Urinary bladder (tissue), 4 donors: ENCODE data around the gene DGKD. TPM values are rescaled to one million over a fixed set of nuclear protein-coding genes. Genes with fewer than 3 reads are reported as not detected.

Source experiments
- DNase-seq: peaks from one replicate; pipeline ENCODE4 v3.0.0-alpha.2; 2015; ENCODE audit errors: extremely low spot score
- H3K27ac ChIP-seq: one replicate; pipeline ENCODE4 v1.5.1; 2013; ENCODE audit warnings: low read depth, mild to moderate bottlenecking, moderate library complexity
- H3K36me3 ChIP-seq: one replicate; pipeline ENCODE4 v1.6.1; 2013; ENCODE audit warnings: mild to moderate bottlenecking, moderate library complexity; ENCODE audit not compliant: insufficient read depth
- H3K4me1 ChIP-seq: one replicate; pipeline ENCODE4 v1.6.1; 2013; ENCODE audit warnings: mild to moderate bottlenecking, moderate library complexity; ENCODE audit not compliant: insufficient read depth
- H3K4me3 ChIP-seq: one replicate; pipeline ENCODE4 v1.5.1; 2013; ENCODE audit warnings: low read depth, low read length
- WGBS: extraction: QIAGEN DNeasy Blood & Tissue Kit; methylation state at CpG from one replicate; pipeline ENCODE4 v1.1.7; 2013; 5-methylcytosine and 5-hydroxymethylcytosine counted together
- polyA plus RNA-seq: library from polyadenylated mRNA; stranded (reverse); fragments of 200-250 nt; gene quantifications from one replicate; pipeline ENCODE4 v1.2.3, GENCODE V29; 2013
- total RNA-seq: library from RNA; depleted of rRNA; stranded (reverse); fragments of >200 nt; gene quantifications from one replicate; pipeline ENCODE4 v1.2.3, GENCODE V29; 2014
- donor health status: healthy with polysubstance abuse.
- donor health status: healthy.

The DGKD gene
- total and polyA plus RNA-seq, 2 donors: 13.3 to 26.4 TPM

DNA sequence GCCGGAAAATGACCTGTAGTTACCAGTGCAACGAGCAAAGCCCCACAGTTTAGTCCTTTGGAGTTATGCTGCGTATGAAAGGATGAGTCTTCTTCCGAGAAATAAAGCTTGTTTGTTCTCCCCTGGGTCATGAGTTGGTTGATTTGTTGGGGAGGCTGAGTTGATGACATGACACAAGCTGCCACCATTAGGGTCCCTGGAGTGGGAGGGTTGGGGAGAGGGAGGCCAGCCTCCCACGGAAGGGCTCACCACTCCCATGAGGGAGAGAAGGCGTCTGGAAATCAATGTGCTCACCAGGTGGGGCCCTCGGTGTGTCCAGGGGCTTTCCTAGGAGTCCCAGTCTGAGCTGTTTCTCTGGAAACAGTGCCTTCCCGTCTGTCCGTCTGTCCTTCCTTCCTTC lies 7.4 kb upstream of the DGKD start:
- H3K4me3 ChIP-seq: no peak overlapping the region
- H3K4me1 ChIP-seq: no peaks in the 10 kb centered on the region
- WGBS: 81% methylated on average over 9 of the region's 9 CpGs
- no peak for DNase-seq
- H3K36me3 ChIP-seq: no peaks in the 10 kb centered on the region
- no peak overlapping the region for H3K27ac ChIP-seq

DNA sequence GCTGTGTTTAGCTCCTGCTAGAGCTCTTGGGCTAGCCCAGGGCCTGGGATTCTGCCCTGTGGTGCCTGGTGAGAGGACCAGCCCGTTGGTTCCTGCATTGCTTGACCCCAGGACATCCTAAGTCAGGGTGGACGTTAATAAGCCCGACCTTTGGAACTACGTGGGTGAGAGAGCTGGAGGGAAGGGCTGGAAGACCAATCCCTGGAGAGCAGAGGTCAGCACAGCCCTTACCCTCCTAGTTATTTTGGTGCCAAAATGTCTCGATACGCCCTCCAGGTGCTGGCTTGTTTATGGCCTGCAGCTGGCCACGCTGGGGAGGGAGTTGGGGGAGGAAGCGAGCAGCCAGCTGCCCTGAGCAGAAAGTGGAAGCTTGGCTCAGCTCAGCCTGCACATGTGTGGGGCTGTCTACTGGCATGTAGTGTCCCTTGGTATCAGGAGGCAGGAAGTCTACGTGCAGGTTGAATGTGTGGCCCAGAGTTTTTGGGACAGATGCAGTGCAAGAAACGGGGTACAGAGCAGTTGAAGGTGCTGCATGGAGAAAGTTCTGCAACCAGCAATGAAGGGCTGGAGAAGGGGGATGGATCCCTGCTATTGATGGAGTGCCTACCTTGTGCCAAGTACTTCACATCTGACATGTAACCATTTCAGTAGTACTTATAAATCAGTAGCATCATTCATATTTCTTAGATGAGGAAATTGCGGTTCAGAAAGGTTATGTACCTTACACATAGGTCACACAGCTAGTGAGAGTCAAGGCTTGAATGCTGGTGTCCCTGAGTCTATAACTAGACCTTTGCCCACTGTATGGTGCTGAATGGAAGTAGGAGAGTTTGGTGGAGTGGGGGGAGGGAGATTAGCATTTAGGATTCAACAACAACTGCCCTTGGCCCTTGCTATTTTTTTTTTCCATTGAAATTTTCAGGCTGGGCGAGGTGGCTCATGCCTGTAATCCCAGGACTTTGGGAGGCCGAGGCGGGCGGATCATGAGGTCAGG lies 5.0 kb upstream of the DGKD start:
- Histone ChIP-seq H3K36me3 (no peaks in the 10 kb centered on the region), H3K4me1 (no peaks in the 10 kb centered on the region), H3K27ac (no peak overlapping the region), H3K4me3 (no peak overlapping the region)
- 44% methylated on average over 15 of the region's 15 CpGs for WGBS
- DNase-seq: no peak

DNA sequence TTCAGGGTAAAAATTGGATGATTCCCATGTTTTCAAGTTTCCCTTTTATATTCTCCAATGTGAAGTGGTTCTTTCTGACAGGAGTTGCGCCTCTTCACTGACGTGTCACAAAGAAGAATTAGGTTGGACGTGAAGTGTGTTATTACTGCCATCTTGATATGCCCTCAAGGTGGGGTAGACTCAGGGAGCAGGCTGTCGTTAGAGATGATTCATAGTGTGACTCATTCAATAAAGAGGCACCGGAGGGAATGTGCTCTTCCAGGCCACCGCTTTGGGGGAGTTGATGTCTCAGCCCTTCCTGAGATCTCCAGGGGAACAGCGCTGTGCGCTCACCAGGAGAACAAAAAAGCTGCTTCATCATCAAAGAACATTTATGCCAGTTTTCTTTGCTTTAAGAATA lies 3.6 kb upstream of the DGKD start:
- Histone ChIP-seq H3K4me1 (no peaks in the 10 kb centered on the region), H3K36me3 (no peaks in the 10 kb centered on the region), H3K27ac (no peak overlapping the region), H3K4me3 (no peak overlapping the region)
- 37% methylated on average over 8 of the region's 8 CpGs for WGBS
- DNase-seq: no peak

DNA sequence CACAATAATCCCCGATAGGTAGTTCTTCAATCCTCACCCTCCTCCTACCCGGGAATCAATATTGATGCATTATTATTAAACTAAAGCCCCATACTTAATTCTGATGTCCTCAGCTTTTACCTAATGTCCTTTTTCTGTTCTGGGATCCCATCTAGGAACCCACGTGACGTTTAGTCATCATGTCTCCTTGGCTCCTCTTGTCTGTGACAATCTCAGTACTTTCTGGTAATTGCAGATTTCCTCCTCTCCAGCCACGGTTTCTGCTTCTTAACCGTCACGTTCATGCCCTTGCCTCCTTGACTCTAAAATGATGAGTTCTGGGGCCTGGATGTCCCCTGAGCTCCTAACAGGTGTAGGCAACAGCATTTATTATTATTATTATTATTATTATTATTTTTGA lies 2.9 kb upstream of the DGKD start:
- no peak overlapping the region for H3K4me3 ChIP-seq
- no peaks in the 10 kb centered on the region for H3K4me1 ChIP-seq
- no peak overlapping the region for H3K27ac ChIP-seq
- no peak for DNase-seq
- H3K36me3 ChIP-seq: no peaks in the 10 kb centered on the region
- WGBS: 86% methylated on average over 7 of the region's 7 CpGs

DNA sequence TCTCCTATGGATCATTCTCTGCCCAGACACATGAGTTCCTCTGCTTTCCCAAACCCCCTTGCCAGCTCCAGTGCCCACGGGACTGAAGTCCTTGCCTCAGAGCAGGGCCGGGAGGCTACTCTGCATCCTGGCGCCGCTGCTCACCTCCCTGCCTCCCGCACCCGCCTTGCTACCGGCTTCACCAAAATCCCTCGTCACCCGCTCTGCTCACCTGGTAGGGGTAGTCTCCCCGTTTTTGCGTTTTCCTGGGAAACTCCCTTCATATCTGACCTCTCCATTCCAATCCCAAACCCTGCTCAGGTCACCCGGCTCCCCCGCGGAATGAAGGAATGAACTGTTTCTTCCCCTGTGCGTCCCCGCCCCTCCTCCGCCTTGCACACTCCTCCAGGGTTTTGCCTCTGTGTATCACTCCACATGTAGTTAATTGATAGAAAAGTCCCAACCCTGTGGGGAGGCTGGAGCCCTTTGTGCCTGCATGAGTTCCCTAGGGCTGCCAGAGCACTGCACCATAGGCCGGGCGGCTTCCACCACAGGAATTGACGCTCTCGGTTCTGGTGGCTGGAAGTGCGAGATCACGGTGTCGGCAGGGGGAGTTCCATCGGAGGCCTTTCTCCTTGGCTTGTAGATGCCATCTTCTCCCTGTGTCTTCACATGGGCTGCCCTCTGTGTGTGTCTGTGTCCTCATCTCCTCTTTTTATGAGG lies 2.0 kb upstream of the DGKD start:
- no peak overlapping the region for H3K27ac ChIP-seq
- H3K4me1 ChIP-seq: no peaks in the 10 kb centered on the region
- no peaks in the 10 kb centered on the region for H3K36me3 ChIP-seq
- no peak overlapping the region for H3K4me3 ChIP-seq
- DNase-seq: no peak
- 97% methylated on average over 25 of the region's 25 CpGs for WGBS

DNA sequence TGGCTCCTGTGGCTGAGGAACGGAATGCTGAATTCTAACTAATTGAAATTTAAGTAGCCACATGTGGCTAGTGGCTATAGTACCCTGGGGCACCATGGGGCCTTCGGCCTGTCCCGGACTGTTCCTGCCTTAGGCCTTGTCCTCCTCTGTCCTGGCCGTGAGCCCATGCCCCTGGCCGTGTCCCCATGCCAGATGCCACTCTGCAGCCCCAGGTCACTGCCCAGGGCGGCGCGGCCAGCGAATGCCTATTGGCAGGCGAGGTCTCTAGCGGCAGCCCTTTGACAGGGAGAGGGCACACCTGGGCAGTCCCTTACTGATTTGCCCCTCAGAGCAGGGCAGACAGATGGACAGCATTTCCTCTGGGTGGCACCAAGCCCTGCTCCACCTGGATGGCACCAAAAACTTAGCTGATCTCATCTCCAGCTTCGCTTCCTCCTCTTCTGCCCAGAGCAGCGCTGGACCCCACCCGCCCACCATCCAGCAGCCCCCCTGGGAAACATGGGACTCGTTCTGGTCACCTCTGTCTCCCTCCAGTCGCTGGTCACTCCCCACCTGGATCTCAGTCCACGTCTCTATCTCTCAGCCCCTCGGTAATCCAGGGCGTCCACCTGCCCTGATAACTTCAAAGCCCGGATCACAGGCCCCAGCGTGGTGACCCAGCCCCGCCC lies 1.1 kb upstream of the DGKD start:
- no peak for DNase-seq
- Histone ChIP-seq H3K27ac (no peak overlapping the region), H3K36me3 (no peaks in the 10 kb centered on the region), H3K4me1 (no peaks in the 10 kb centered on the region), H3K4me3 (no peak overlapping the region)
- WGBS: 74% methylated on average over 22 of the region's 22 CpGs

DNA sequence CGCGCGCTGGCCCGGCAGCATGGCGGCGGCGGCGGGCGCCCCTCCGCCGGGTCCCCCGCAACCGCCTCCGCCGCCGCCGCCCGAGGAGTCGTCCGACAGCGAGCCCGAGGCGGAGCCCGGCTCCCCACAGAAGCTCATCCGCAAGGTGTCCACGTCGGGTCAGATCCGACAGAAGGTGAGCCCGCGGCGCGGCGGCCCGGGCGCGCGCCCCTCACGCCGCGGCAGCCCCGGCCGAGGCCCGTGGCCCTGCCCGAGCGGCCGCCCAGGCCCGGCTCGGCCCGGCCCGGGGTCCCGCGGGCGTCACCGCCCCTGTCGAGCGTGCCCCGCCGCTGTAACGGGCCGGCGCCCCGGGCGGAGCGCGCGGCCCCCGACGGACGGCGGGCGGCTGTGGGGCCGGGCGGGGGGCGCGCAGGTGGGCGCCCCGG lies 218 bp downstream of the DGKD start:
- WGBS: under 1% methylated on average over 73 of the region's 77 CpGs
- no peaks in the 10 kb centered on the region for H3K4me1 ChIP-seq
- H3K36me3 ChIP-seq: no peaks in the 10 kb centered on the region
- no peak for DNase-seq
- no peak overlapping the region for H3K27ac ChIP-seq
- peak overlapping the region; percentile 96 for H3K4me3 ChIP-seq

DNA sequence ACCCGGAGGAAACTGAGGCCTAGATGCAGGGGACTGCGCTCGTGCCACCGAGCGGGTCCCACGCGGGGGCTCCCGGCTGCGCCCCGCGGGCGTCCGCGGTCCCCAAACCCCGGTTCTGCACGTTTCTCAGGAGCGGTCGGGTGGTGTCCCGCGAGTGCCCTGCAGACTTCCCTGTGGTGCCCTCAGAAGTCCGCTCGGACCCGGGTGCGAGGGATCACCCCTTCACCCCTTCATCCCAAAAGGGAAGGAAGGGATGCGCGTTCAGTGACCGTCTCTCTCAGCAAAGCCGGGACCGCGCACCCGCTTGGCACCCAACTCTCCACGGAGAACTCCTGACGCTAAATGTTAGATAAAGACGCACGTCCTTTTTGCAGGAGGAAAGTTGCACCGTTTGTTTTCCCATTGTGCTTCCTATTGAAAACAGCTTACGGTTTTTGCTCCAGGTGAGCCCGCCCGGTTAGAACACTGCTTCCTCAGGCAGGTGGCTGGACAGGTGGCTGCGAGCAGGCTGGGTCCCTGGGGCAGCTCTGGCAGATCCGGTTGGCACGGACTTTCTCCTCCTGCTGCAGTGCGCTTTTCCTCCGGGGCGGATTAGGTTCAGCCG lies 779 bp downstream of the DGKD start:
- WGBS: 6% methylated on average over 46 of the region's 46 CpGs
- H3K4me1 ChIP-seq: no peaks in the 10 kb centered on the region
- no peak for DNase-seq

DNA sequence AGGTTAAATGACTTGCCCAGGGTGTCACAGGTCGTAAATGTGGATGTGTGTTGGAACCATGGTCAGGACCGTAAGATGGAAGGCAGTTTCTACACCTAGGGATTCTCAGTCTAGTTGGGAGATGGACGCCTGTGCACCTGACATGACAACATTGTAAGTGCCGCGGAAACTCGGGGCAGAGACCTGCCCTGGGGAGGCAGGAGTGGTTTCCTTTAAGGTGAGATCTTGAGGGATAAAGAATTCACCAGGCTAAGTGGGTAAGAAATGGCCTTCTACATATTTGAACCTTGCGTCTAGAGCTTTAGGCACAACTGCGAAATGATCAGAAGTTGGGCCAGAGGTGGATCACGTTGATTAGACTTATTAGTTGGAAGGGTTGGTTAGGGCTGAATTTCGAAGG lies 1.6 kb downstream of the DGKD start:
- no peak for DNase-seq
- Histone ChIP-seq H3K27ac (no peak overlapping the region), H3K4me3 (no peak overlapping the region), H3K4me1 (no peaks in the 10 kb centered on the region), H3K36me3 (no peaks in the 10 kb centered on the region)
- WGBS: 97% methylated on average over 10 of the region's 10 CpGs

More for the DNA sequence above, 779 bp downstream of the DGKD start:
- no peak overlapping the region for H3K27ac ChIP-seq
- peak overlapping the region; percentile 96 for H3K4me3 ChIP-seq
- H3K36me3 ChIP-seq: no peaks in the 10 kb centered on the region

DNA sequence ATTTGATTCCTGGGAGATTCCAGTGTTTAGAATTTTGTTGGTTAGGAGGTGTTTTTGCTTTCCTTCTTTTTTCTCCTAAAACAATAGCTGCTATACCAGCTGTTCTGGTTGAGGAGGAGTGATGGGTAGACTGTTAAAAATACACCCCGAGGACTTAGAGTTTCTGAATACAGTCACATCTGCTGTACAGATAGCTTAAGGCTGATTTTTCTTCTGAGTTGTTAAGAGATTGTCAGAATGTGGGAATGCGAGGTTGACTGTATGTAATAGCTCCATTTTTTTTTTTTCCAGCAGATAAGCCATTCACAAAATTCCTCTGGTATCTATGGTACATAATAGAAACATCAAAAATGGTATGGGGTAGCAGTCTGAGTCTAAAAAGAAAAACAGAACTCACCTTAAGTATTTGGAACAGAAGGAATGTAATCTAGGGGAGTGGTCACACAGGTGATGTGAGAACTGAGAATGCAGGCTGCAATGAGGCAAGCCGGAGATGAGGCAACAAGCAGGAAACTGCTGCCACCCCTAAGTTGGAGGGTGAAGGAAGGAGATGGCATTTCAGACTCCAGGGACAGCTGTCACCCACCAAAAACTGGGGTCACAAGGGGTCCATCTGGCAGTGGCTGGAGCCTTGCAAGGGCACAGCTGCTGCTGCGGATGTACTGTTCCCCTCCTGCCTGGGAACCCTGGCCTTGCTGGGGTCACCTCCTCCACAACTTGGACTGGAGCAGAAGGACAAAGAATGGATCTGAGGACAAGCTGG lies 2.4 kb downstream of the DGKD start:
- H3K4me1 ChIP-seq: no peaks in the 10 kb centered on the region
- H3K36me3 ChIP-seq: no peaks in the 10 kb centered on the region
- H3K4me3 ChIP-seq: no peak overlapping the region
- H3K27ac ChIP-seq: no peak overlapping the region
- DNase-seq: no peak
- WGBS: 82% methylated on average over 4 of the region's 4 CpGs

DNA sequence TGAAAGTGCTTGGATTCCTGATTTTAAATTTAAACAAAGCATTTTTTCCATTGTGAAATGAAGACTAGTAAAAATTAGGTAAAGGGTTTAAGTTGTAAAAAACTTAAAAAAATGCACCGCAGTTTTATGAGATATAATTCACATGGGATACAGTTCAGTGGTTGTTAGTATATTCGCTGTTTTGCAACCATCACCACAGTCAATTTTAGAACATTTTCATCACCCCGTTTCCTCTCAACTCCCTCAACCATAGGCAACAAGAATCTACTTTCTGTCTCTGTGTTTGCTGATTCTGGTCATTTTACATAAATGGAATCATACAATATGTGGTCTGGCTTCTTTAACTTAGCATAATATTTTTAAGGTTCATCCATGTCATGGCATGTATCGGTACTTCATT lies 4.0 kb downstream of the DGKD start:
- 84% methylated on average over 4 of the region's 4 CpGs for WGBS
- no peaks in the 10 kb centered on the region for H3K36me3 ChIP-seq
- H3K27ac ChIP-seq: no peak overlapping the region
- no peak overlapping the region for H3K4me3 ChIP-seq
- no peak for DNase-seq
- no peaks in the 10 kb centered on the region for H3K4me1 ChIP-seq

DNA sequence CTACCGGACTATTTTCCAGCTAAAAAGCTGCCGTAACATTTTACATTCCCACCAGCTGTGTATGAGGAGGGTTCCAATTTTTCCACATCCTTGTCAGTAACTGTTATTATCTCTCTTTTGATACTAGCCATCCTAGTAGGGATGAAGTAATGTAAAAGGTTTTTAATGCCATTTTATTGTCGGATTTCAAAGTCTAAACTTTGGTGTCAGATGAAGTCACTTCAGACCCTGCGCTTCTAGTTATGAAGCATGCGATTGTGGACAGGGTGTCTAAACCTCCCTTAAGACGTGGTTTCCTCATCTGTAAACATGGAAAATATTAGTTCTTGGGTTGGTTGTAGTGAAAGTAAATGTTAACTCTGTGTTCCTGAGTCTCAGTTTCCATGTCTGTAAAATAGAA lies 4.7 kb downstream of the DGKD start:
- Histone ChIP-seq H3K4me3 (no peak overlapping the region), H3K36me3 (no peaks in the 10 kb centered on the region), H3K4me1 (no peaks in the 10 kb centered on the region), H3K27ac (no peak overlapping the region)
- no peak for DNase-seq
- WGBS: 63% methylated on average over 6 of the region's 6 CpGs

DNA sequence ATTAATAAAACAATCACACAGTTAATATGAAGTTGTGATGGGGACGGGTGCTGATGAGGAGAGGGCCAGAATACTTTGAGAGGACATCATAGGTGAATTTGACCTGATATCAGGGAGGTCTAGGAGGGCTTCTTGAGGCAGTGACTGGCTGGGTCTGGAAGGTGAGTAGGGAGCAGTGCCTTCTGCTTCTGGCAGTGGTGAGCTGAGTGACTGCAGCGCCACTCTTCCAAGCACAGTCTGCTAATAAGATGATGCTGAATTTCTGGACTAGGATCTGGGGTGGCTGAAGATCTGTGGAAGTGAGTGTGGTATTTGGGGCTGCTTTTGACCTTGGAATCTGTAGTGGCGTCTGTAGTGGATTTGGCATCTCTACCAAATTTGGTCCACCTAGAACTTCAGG lies 5.5 kb downstream of the DGKD start:
- Histone ChIP-seq H3K4me1 (no peaks in the 10 kb centered on the region), H3K27ac (no peak overlapping the region), H3K36me3 (no peaks in the 10 kb centered on the region), H3K4me3 (no peak overlapping the region)
- DNase-seq: no peak
- WGBS: 98% methylated on average over 3 of the region's 3 CpGs
